Measurements from ENCODE around the gene ERMP1. TPM values are rescaled to one million over a fixed set of nuclear protein-coding genes. Genes with fewer than 3 reads are reported as not detected.
"Not testable (repeated sequence)": the region's sequence is repeated elsewhere in the genome, so short reads cannot be mapped to it uniquely, and the experiment has no call there.

The ERMP1 gene, protein sequence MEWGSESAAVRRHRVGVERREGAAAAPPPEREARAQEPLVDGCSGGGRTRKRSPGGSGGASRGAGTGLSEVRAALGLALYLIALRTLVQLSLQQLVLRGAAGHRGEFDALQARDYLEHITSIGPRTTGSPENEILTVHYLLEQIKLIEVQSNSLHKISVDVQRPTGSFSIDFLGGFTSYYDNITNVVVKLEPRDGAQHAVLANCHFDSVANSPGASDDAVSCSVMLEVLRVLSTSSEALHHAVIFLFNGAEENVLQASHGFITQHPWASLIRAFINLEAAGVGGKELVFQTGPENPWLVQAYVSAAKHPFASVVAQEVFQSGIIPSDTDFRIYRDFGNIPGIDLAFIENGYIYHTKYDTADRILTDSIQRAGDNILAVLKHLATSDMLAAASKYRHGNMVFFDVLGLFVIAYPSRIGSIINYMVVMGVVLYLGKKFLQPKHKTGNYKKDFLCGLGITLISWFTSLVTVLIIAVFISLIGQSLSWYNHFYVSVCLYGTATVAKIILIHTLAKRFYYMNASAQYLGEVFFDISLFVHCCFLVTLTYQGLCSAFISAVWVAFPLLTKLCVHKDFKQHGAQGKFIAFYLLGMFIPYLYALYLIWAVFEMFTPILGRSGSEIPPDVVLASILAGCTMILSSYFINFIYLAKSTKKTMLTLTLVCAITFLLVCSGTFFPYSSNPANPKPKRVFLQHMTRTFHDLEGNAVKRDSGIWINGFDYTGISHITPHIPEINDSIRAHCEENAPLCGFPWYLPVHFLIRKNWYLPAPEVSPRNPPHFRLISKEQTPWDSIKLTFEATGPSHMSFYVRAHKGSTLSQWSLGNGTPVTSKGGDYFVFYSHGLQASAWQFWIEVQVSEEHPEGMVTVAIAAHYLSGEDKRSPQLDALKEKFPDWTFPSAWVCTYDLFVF
- 1 to 10 TPM; 5.1 to 7.5 (median 6.8) TPM for total RNA-seq (2021; fragmentation: NEBNext Ultra II Directional; extraction: Animal tissue kit (Norgen Biotek cat#: 25700))
- long read RNA-seq, partial matches to known transcripts, result 1 of 3 reads
- long read RNA-seq, other reads (novel, unspliced or antisense), result 2 of 3 reads

- Mint-ChIP-seq H3K4me3 (peak within 1 kb of the TSS; percentile 90), H3K9me3 (no peaks in the 10 kb centered on the region), H3K4me1 (ENCODE audit: low read depth) (peaks cover 24% of the 10 kb centered on the region), H3K27me3 (ENCODE audit: insufficient read depth) (no peaks in the 10 kb centered on the region; the same call in 1 of the 2 replicates), H3K36me3 (ENCODE audit: low read depth) (no peaks in the 10 kb centered on the region), H3K27ac (no peak within 1 kb of the TSS)
- TF ChIP-seq, protein P1, sequence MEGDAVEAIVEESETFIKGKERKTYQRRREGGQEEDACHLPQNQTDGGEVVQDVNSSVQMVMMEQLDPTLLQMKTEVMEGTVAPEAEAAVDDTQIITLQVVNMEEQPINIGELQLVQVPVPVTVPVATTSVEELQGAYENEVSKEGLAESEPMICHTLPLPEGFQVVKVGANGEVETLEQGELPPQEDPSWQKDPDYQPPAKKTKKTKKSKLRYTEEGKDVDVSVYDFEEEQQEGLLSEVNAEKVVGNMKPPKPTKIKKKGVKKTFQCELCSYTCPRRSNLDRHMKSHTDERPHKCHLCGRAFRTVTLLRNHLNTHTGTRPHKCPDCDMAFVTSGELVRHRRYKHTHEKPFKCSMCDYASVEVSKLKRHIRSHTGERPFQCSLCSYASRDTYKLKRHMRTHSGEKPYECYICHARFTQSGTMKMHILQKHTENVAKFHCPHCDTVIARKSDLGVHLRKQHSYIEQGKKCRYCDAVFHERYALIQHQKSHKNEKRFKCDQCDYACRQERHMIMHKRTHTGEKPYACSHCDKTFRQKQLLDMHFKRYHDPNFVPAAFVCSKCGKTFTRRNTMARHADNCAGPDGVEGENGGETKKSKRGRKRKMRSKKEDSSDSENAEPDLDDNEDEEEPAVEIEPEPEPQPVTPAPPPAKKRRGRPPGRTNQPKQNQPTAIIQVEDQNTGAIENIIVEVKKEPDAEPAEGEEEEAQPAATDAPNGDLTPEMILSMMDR (IDR thresholded peaks at IDR 0.05), result peak; percentile 95
- peak; percentile 75 for DNase-seq
Measured at GRCh38 chr9:5832538-5833529, at the start of gene ERMP1. Gene ERMP1 (minus strand): TSS chr9:5833117. CDS start chr9:5833027, 90 bp downstream.

- DNase-seq; H3K27ac Mint-ChIP-seq; H3K9me3 Mint-ChIP-seq; H3K27me3 Mint-ChIP-seq (ENCODE audit: insufficient read depth); H3K36me3 Mint-ChIP-seq (ENCODE audit: low read depth); H3K4me3 Mint-ChIP-seq: not testable (repeated sequence)
- peaks cover 29% of the 10 kb centered on the region for H3K4me1 Mint-ChIP-seq (ENCODE audit: low read depth)
Measured at GRCh38 chr9:5882244-5883012, 49.5 kb upstream of the ERMP1 start.

DNA sequence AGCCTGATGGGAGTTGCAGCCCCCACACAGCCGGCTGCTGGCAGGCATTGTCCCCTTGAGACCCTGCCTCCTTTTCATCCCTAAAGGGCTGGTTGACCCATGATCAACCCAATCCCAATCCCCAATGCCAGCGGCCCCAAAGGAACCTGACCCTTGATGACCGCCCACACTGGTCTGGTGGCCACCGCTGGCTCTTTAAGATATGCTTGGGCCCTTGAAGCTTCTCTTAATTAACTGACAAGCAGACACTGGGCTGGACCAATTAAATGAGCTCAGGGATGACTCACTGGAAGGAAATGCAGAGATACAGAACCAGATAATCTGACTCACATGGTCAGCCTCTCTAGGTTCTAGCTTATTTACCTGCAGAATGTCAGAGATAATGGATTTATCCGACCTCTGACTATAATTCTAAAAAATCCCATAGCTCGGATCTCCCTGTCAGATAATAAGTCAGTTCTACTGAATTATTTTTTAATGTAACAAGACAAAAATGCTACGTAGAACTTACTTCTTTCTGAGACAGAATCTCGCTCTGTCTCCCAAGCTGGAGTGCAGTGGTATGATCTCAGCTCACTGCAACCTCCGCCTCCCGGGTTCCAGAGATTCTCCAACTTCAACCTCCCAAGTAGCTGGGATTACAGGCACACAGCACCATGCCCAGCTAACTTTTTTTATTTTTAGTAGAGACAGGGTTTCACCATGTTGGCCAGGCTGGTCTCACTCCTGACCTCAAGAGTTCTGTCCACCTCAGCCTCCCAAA, 46.7 kb upstream of the ERMP1 start:
- peak; percentile 89 for DNase-seq
- no peaks in the 10 kb centered on the region for H3K27me3 Mint-ChIP-seq (ENCODE audit: insufficient read depth)
- TF ChIP-seq, protein P1 (IDR thresholded peaks at IDR 0.05), result no peak
- H3K36me3 Mint-ChIP-seq (ENCODE audit: low read depth), result peaks cover 7% of the 10 kb centered on the region
- peaks cover 29% of the 10 kb centered on the region for H3K4me1 Mint-ChIP-seq (ENCODE audit: low read depth)
- H3K27ac Mint-ChIP-seq, result peak overlapping the region; percentile 76
- H3K9me3 Mint-ChIP-seq, result no peaks in the 10 kb centered on the region; the same call in 1 of the 2 replicates
- peak overlapping the region; percentile 84 for H3K4me3 Mint-ChIP-seq

DNA sequence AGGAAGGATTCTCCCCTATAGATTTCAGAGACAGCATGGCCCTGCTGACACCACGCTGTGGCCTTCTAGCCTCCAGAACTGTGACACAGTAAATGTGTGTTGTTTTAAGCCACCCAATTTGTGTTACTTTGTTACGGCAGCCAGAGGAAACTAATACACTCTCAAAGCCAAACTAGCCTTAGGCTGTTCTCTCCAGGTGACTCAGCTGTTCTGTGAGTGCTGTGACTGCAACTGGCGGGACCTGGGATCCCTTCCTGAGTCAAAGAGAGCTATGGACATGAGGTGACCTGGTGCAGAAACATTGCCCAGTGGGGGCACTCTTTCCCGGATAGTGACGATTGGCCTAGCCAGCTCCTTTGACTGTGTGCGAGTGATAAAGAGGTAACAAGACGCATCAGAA, 43.8 kb upstream of the ERMP1 start:
- no peak for DNase-seq
- H3K4me3 Mint-ChIP-seq, result no peak overlapping the region
- TF ChIP-seq, protein P1 (IDR thresholded peaks at IDR 0.05), result no peak
- no peak overlapping the region for H3K27ac Mint-ChIP-seq
- peaks cover 2% of the 10 kb centered on the region; the same call in 1 of the 2 replicates for H3K27me3 Mint-ChIP-seq (ENCODE audit: insufficient read depth)
- H3K36me3 Mint-ChIP-seq (ENCODE audit: low read depth), result peaks cover 7% of the 10 kb centered on the region
- H3K4me1 Mint-ChIP-seq (ENCODE audit: low read depth), result peaks cover 38% of the 10 kb centered on the region
- no peaks in the 10 kb centered on the region; the same call in 1 of the 2 replicates for H3K9me3 Mint-ChIP-seq

All from HFFc6 (cell line).